ENCODE measurements around the gene TMEM161B. TPM values are rescaled to one million over a fixed set of nuclear protein-coding genes. Genes with fewer than 3 reads are reported as not detected.
"Not testable (repeated sequence)": the region's sequence is repeated elsewhere in the genome, so short reads cannot be mapped to it uniquely, and the experiment has no call there.

TMEM161B gene
- total RNA-seq, 2 experiments from 2014 or later: 23.0 to 24.0 TPM

GRCh38 chr5:88244686-88245085 lies 24.0 kb downstream of the TMEM161B start:
- peaks cover 13% of the 10 kb centered on the region for H3K4me1 Mint-ChIP-seq
- CTCF ChIA-PET: interaction anchor here (0.6 kb wide), 1 partner anchor 46 kb away, joined by 4 read pairs; no protein-coding TSS in a partner anchor
- no peak overlapping the region for H3K27ac Mint-ChIP-seq

GRCh38 chr5:88243493-88243892 lies 25.2 kb downstream of the TMEM161B start:
- H3K36me3 Mint-ChIP-seq (ENCODE audit: low read depth): peaks cover 11% of the 10 kb centered on the region
- H3K4me1 Mint-ChIP-seq, H3K27ac Mint-ChIP-seq, H3K4me3 Mint-ChIP-seq, H3K27me3 Mint-ChIP-seq, DNase-seq, CTCF ChIA-PET, H3K9me3 Mint-ChIP-seq, POLR2A ChIA-PET: not testable (repeated sequence)

More at GRCh38 chr5:88244686-88245085, 24.0 kb downstream of the TMEM161B start:
- DNase-seq: no peak
- Mint-ChIP-seq H3K36me3 (ENCODE audit: low read depth) (peaks cover 11% of the 10 kb centered on the region), H3K27me3 (no peaks in the 10 kb centered on the region), H3K4me3 (no peak overlapping the region), H3K9me3 (no peaks in the 10 kb centered on the region)
- POLR2A ChIA-PET: no interaction called here

GRCh38 chr5:88238732-88239131 lies 29.9 kb downstream of the TMEM161B start:
- Mint-ChIP-seq H3K27ac (no peak overlapping the region), H3K4me1 (peaks cover 6% of the 10 kb centered on the region), H3K36me3 (ENCODE audit: low read depth) (peaks cover 26% of the 10 kb centered on the region), H3K9me3 (no peaks in the 10 kb centered on the region), H3K4me3 (no peak overlapping the region), H3K27me3 (no peaks in the 10 kb centered on the region)
- ChIA-PET CTCF (interaction anchor here (0.9 to 1.4 kb wide), 2 partner anchors 10 to 23 kb away, joined by 3 read pairs; no protein-coding TSS in a partner anchor), POLR2A (no interaction called here)
- no peak for DNase-seq

GRCh38 chr5:88236866-88237642 lies 31.6 kb downstream of the TMEM161B start:
- no peak for DNase-seq
- Mint-ChIP-seq H3K27me3 (no peaks in the 10 kb centered on the region), H3K27ac (no peak overlapping the region), H3K36me3 (ENCODE audit: low read depth) (peaks cover 32% of the 10 kb centered on the region), H3K9me3 (no peaks in the 10 kb centered on the region), H3K4me1 (peaks cover 6% of the 10 kb centered on the region), H3K4me3 (no peak overlapping the region)
- ChIA-PET POLR2A (no interaction called here), CTCF (no interaction called here)

- Mint-ChIP-seq H3K27me3 (no peaks in the 10 kb centered on the region), H3K27ac (no peak overlapping the region), H3K4me3 (no peak overlapping the region), H3K4me1 (peaks cover 4% of the 10 kb centered on the region), H3K9me3 (no peaks in the 10 kb centered on the region), H3K36me3 (ENCODE audit: low read depth) (peaks cover 31% of the 10 kb centered on the region)
- CTCF ChIA-PET: no interaction called here
- POLR2A ChIA-PET: no interaction called here
- no peak for DNase-seq
Observed at GRCh38 chr5:88235828-88236227, 32.8 kb downstream of the TMEM161B start.

- H3K27ac Mint-ChIP-seq: no peak overlapping the region
- DNase-seq: no peak
- peaks cover 4% of the 10 kb centered on the region for H3K4me1 Mint-ChIP-seq
- POLR2A ChIA-PET: no interaction called here
- no peak overlapping the region for H3K4me3 Mint-ChIP-seq
- no peaks in the 10 kb centered on the region for H3K9me3 Mint-ChIP-seq
- CTCF ChIA-PET: interaction anchor here (0.6 kb wide), 1 partner anchor 58 kb away, joined by 3 read pairs; no protein-coding TSS in a partner anchor
- peaks cover 31% of the 10 kb centered on the region for H3K36me3 Mint-ChIP-seq (ENCODE audit: low read depth)
- H3K27me3 Mint-ChIP-seq: no peaks in the 10 kb centered on the region
Observed at GRCh38 chr5:88235346-88235745, 33.3 kb downstream of the TMEM161B start.

GRCh38 chr5:88230546-88231066 lies 38.0 kb downstream of the TMEM161B start:
- CTCF ChIA-PET: interaction anchor here (1.5 kb wide), 1 partner anchor 9 kb away, joined by 4 read pairs; no protein-coding TSS in a partner anchor
- Mint-ChIP-seq H3K27me3 (no peaks in the 10 kb centered on the region), H3K4me1 (peaks cover 10% of the 10 kb centered on the region), H3K4me3 (no peak overlapping the region), H3K36me3 (ENCODE audit: low read depth) (peaks cover 25% of the 10 kb centered on the region), H3K27ac (no peak overlapping the region), H3K9me3 (no peaks in the 10 kb centered on the region)
- DNase-seq: no peak
- POLR2A ChIA-PET: no interaction called here

- H3K4me1 Mint-ChIP-seq: peaks cover 10% of the 10 kb centered on the region
- no peak for DNase-seq
- H3K27me3 Mint-ChIP-seq: no peaks in the 10 kb centered on the region
- no peak overlapping the region for H3K27ac Mint-ChIP-seq
- no peak overlapping the region for H3K4me3 Mint-ChIP-seq
- ChIA-PET POLR2A (no interaction called here), CTCF (no interaction called here)
- H3K36me3 Mint-ChIP-seq (ENCODE audit: low read depth): peaks cover 14% of the 10 kb centered on the region
- H3K9me3 Mint-ChIP-seq: no peaks in the 10 kb centered on the region
Observed at GRCh38 chr5:88226881-88227450, 41.7 kb downstream of the TMEM161B start.

GRCh38 chr5:88214655-88215054 lies 54.0 kb downstream of the TMEM161B start:
- H3K27me3 Mint-ChIP-seq: no peaks in the 10 kb centered on the region
- H3K27ac Mint-ChIP-seq: no peak overlapping the region
- H3K4me1 Mint-ChIP-seq: peaks cover 1% of the 10 kb centered on the region
- POLR2A ChIA-PET: no interaction called here
- H3K9me3 Mint-ChIP-seq: no peaks in the 10 kb centered on the region
- DNase-seq: no peak
- no peak overlapping the region for H3K4me3 Mint-ChIP-seq
- H3K36me3 Mint-ChIP-seq (ENCODE audit: low read depth): peaks cover 41% of the 10 kb centered on the region
- CTCF ChIA-PET: no interaction called here

- H3K27ac Mint-ChIP-seq: peak overlapping the region; percentile 4
- no peak for DNase-seq
- H3K27me3 Mint-ChIP-seq: no peaks in the 10 kb centered on the region
- ChIA-PET POLR2A (interaction anchor here (0.6 kb wide), 1 partner anchor 1080 kb away, joined by 4 read pairs; no protein-coding TSS in a partner anchor), CTCF (interaction anchor here (0.7 to 1.1 kb wide), 2 partner anchors 295 to 1440 kb away, joined by 3 to 4 read pairs; no protein-coding TSS in a partner anchor)
- H3K9me3 Mint-ChIP-seq: no peaks in the 10 kb centered on the region
- H3K4me1 Mint-ChIP-seq: peaks cover 14% of the 10 kb centered on the region
- H3K4me3 Mint-ChIP-seq: no peak overlapping the region
- H3K36me3 Mint-ChIP-seq (ENCODE audit: low read depth): peaks cover 23% of the 10 kb centered on the region
Observed at GRCh38 chr5:88207575-88207974, 61.1 kb downstream of the TMEM161B start.

- H3K9me3 Mint-ChIP-seq: no peaks in the 10 kb centered on the region
- H3K4me1 Mint-ChIP-seq: peaks cover 14% of the 10 kb centered on the region
- DNase-seq: peak; percentile 56
- H3K4me3 Mint-ChIP-seq: peak overlapping the region; percentile 41
- H3K27ac Mint-ChIP-seq: peak overlapping the region; percentile 84
- H3K36me3 Mint-ChIP-seq (ENCODE audit: low read depth): peaks cover 34% of the 10 kb centered on the region
- CTCF ChIA-PET: interaction anchor here (0.8 kb wide), 1 partner anchor 12 kb away, joined by 3 read pairs; no protein-coding TSS in a partner anchor
- POLR2A ChIA-PET: interaction anchor here (0.5 kb wide), 1 partner anchor 61 kb away, joined by 3 read pairs; no protein-coding TSS in a partner anchor
- no peaks in the 10 kb centered on the region for H3K27me3 Mint-ChIP-seq
Observed at GRCh38 chr5:88203981-88204750, 64.5 kb downstream of the TMEM161B start.

- Mint-ChIP-seq H3K4me1 (no peaks in the 10 kb centered on the region), H3K27ac (no peak overlapping the region), H3K9me3 (peaks cover 5% of the 10 kb centered on the region), H3K36me3 (ENCODE audit: low read depth) (peaks cover 55% of the 10 kb centered on the region), H3K27me3 (no peaks in the 10 kb centered on the region), H3K4me3 (no peak overlapping the region)
- ChIA-PET CTCF (no interaction called here), POLR2A (no interaction called here)
- DNase-seq: no peak
Observed at GRCh38 chr5:88195636-88196035, 73.0 kb downstream of the TMEM161B start.

- H3K36me3 Mint-ChIP-seq (ENCODE audit: low read depth): peaks cover 56% of the 10 kb centered on the region
- ChIA-PET POLR2A (no interaction called here), CTCF (no interaction called here)
- no peak overlapping the region for H3K4me3 Mint-ChIP-seq
- no peak for DNase-seq
- peaks cover 15% of the 10 kb centered on the region for H3K9me3 Mint-ChIP-seq
- no peak overlapping the region for H3K27ac Mint-ChIP-seq
- H3K27me3 Mint-ChIP-seq: no peaks in the 10 kb centered on the region
- H3K4me1 Mint-ChIP-seq: no peaks in the 10 kb centered on the region
Observed at GRCh38 chr5:88193896-88194295, 74.7 kb downstream of the TMEM161B start.

Measured in activated CD4-positive, alpha-beta T cell treated with anti-CD3 and anti-CD28 coated beads, Interleukin-2, amount 10 ng/mL, durations not matched to agents 7 days and 5 days (primary cell).